SK-N-SH (cell line): ENCODE results near the gene CXCL9. TPM values are rescaled to one million over a fixed set of nuclear protein-coding genes. Genes with fewer than 3 reads are reported as not detected.
"Not testable (repeated sequence)": the region's sequence is repeated elsewhere in the genome, so short reads cannot be mapped to it uniquely, and the experiment has no call there.

Experiments used
- CTCF ChIA-PET: fragments of 300-600, 350-600 bp; formaldehyde crosslinking; extraction: SDS; loops from one replicate; lab custom pipeline; 2021; lab: Yijun Ruan, JAX
- POLR2A ChIA-PET: fragments of 350-600 bp; sonication (Branson Sonifier 250); formaldehyde crosslinking; extraction: SDS; loops from one replicate; lab custom pipeline; 2020; ENCODE audit warnings: antibody characterized with exemption, inconsistent platforms; lab: Yijun Ruan, JAX
- DNase-seq: peaks from one replicate; pipeline ENCODE4 v3.0.0; 2012
- H2AFZ ChIP-seq: fragments of 200-600 bp; sonication (generic); 2 replicates; pipeline ENCODE4 v1.8.1; 2016; ENCODE audit warnings: antibody characterized with exemption, mild to moderate bottlenecking, low read depth
- H3F3A ChIP-seq: fragments of 200-600 bp; sonication (generic); replicated peaks from 2 replicates; pipeline ENCODE3; 2016; ENCODE audit warnings: antibody characterized with exemption, mild to moderate bottlenecking; ENCODE audit not compliant: insufficient read depth
- H3K27ac ChIP-seq, 2 experiments: fragments of 200-500 bp in 1 of 2; fragments of 200-600 bp in 1 of 2; sonication (Bioruptor generic) in 1 of 2; sonication (generic), shearing (Covaris generic) in 1 of 2; 2 replicates each; pipeline versions ENCODE4 v1.5.1 to v1.6.1; 2014 to 2016; ENCODE audit warnings: low read depth in 2 of 2, inconsistent platforms in 1 of 2, low read length in 1 of 2, mild to moderate bottlenecking in 1 of 2, mixed read lengths in 1 of 2
- H3K27me3 ChIP-seq: fragments of 200-600 bp; sonication (generic), shearing (Covaris generic); 2 replicates; pipeline ENCODE4 v1.6.1; 2016; ENCODE audit warnings: mixed run types; ENCODE audit not compliant: insufficient read depth
- H3K36me3 ChIP-seq, 2 experiments: fragments of 200-500 bp in 1 of 2; fragments of 200-600 bp in 1 of 2; sonication (Bioruptor generic) in 1 of 2; sonication (generic) in 1 of 2; replicated peaks in 1 of 2; 2 replicates each; pipeline versions ENCODE3 to v1.5.1; 2014 to 2016; ENCODE audit warnings: low read length in 1 of 2, mild to moderate bottlenecking in 1 of 2; ENCODE audit not compliant: insufficient read depth in 2 of 2, control insufficient read depth in 1 of 2
- H3K4me1 ChIP-seq, 2 experiments: fragments of 200-500 bp in 1 of 2; fragments of 200-600 bp in 1 of 2; sonication (Bioruptor generic) in 1 of 2; sonication (generic), shearing (Covaris generic) in 1 of 2; 2 replicates each; pipeline versions ENCODE4 v1.5.1 to v1.6.1; 2014 to 2016; ENCODE audit warnings: low read depth in 1 of 2, low read length in 1 of 2, mixed run types in 1 of 2; ENCODE audit not compliant: insufficient read depth in 2 of 2, control insufficient read depth in 1 of 2
- H3K4me2 ChIP-seq: fragments of 200-600 bp; sonication (generic), shearing (Covaris generic); 2 replicates; pipeline ENCODE4 v1.6.1; 2017; ENCODE audit warnings: mixed run types
- H3K4me3 ChIP-seq, 2 experiments: fragments of 200-500 bp in 1 of 2; fragments of 200-600 bp in 1 of 2; sonication (Bioruptor generic) in 1 of 2; sonication (generic), shearing (Covaris generic) in 1 of 2; 2 replicates each; pipeline versions ENCODE4 v1.5.1 to v1.8.1; 2014 to 2016; ENCODE audit warnings: low read depth in 2 of 2, inconsistent platforms in 1 of 2, low read length in 1 of 2, mild to moderate bottlenecking in 1 of 2, mixed read lengths in 1 of 2, moderate library complexity in 1 of 2
- H3K79me2 ChIP-seq: fragments of 200-600 bp; sonication (generic); 2 replicates; pipeline ENCODE4 v1.8.1; 2017; ENCODE audit warnings: mild to moderate bottlenecking; ENCODE audit not compliant: insufficient read depth
- H3K9ac ChIP-seq: fragments of 200-600 bp; sonication (generic); 2 replicates; pipeline ENCODE4 v1.6.1; 2017; ENCODE audit warnings: mixed run types
- H3K9me2 ChIP-seq: fragments of 200-600 bp; sonication (generic); 2 replicates; pipeline ENCODE4 v1.6.1; 2017; ENCODE audit warnings: mixed run types
- H3K9me3 ChIP-seq: fragments of 200-600 bp; sonication (generic); 2 replicates; pipeline ENCODE4 v1.6.1; 2017; ENCODE audit warnings: mixed run types, mild to moderate bottlenecking, moderate library complexity
- H4K20me1 ChIP-seq: fragments of 200-600 bp; sonication (generic); 2 replicates; pipeline ENCODE4 v1.6.1; 2017; ENCODE audit warnings: mild to moderate bottlenecking, mixed run types; ENCODE audit not compliant: insufficient read depth
- JUND ChIP-seq: IDR thresholded peaks from 2 replicates; pipeline ENCODE4 v1.4.0; 2012
- POLR2AphosphoS5 ChIP-seq: IDR thresholded peaks from 2 replicates; pipeline ENCODE4 v1.6.1; 2012; ENCODE audit warnings: low read depth, low read length
- SIN3A ChIP-seq: IDR thresholded peaks from 2 replicates; pipeline ENCODE4 v1.6.1; 2012; ENCODE audit warnings: low read depth, mild to moderate bottlenecking, low read length, moderate library complexity, borderline replicate concordance
- WGBS: methylation state at CpG from one replicate; pipeline ENCODE4 v1.1.6; 2017; ENCODE audit warnings: low lambda C conversion rate; 5-methylcytosine and 5-hydroxymethylcytosine counted together
- polyA plus RNA-seq, 3 experiments: library from polyadenylated mRNA; depleted of rRNA; stranded (reverse); fragments of >200 nt; gene quantifications; 2 replicates each; pipeline ENCODE4 v1.2.3, GENCODE V29; 2012
- TF ChIP-seq, protein P1 (sequence below): IDR thresholded peaks from 2 replicates; pipeline ENCODE4 v1.4.0; 2012; ENCODE audit warnings: low read depth

The CXCL9 gene
- polyA plus RNA-seq, 1 of the 3 experiments (the other 2 are of a cell fraction): not detected

- CTCF ChIA-PET: interaction anchor here (0.9 to 2.1 kb wide), 5 partner anchors 13 to 138 kb away, joined by 3 to 11 read pairs (median 5); no protein-coding TSS in a partner anchor
- 35% methylated on average over 4 of the region's 4 CpGs for WGBS
- Histone ChIP-seq H4K20me1 (no peaks in the 10 kb centered on the region), H3K4me1 (no peaks in the 10 kb centered on the region), H3K27ac (no peak overlapping the region), H3K36me3 (no peaks in the 10 kb centered on the region), H3F3A (no peaks in the 10 kb centered on the region), H3K9me3 (no peaks in the 10 kb centered on the region), H3K9me2 (no peaks in the 10 kb centered on the region), H3K27me3 (peaks cover 8% of the 10 kb centered on the region; the same call in 1 of the 2 replicates), H3K4me2 (no peak overlapping the region), H2AFZ (no peak overlapping the region), H3K9ac (no peak overlapping the region), H3K79me2 (no peaks in the 10 kb centered on the region), H3K4me3 (no peak overlapping the region)
- TF ChIP-seq POLR2AphosphoS5 (no peak), SIN3A (no peak), JUND (no peak)
- TF ChIP-seq, protein P1, sequence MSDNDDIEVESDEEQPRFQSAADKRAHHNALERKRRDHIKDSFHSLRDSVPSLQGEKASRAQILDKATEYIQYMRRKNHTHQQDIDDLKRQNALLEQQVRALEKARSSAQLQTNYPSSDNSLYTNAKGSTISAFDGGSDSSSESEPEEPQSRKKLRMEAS: no peak
- no peak for DNase-seq
- POLR2A ChIA-PET: no interaction called here
These were observed 46.4 kb upstream of the CXCL9 start for GRCh38 chr4:76053730-76054129.

DNA sequence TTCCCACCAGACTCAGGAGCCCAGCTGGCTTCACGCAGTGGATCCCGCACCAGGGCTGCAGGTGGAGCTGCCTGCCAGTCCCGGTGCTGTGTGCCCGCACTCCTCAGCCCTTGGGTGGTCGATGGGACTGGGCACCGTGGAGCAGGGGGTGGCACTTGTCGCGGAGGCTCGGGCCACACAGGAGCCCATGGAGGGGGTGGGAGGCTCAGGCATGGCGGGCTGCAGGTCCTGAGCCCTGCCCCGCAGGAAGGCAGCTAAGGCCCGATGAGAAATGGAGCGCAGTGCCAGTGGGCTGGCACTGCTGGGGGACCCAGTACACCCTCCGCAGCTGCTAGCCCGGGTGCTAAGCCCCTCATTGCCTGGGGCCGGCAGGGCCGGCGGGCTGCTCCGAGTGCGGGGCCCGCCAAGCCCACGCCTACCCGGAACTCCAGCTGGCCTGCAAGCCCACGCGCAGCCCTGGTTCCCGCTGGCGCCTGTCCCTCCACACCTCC is 43.3 kb upstream of the CXCL9 start:
- H3K79me2 ChIP-seq, H3F3A ChIP-seq, H3K36me3 ChIP-seq, H3K27me3 ChIP-seq, POLR2A ChIA-PET, H2AFZ ChIP-seq, H3K4me3 ChIP-seq, H3K9ac ChIP-seq, H3K9me2 ChIP-seq, DNase-seq, H3K9me3 ChIP-seq, H3K4me1 ChIP-seq, H4K20me1 ChIP-seq, H3K4me2 ChIP-seq, H3K27ac ChIP-seq: not testable (repeated sequence)
- 74% methylated on average over 7 of the region's 27 CpGs for WGBS
- CTCF ChIA-PET: interaction anchor here (1.4 kb wide), 1 partner anchor 55 kb away, joined by 5 read pairs; no protein-coding TSS in a partner anchor

DNA sequence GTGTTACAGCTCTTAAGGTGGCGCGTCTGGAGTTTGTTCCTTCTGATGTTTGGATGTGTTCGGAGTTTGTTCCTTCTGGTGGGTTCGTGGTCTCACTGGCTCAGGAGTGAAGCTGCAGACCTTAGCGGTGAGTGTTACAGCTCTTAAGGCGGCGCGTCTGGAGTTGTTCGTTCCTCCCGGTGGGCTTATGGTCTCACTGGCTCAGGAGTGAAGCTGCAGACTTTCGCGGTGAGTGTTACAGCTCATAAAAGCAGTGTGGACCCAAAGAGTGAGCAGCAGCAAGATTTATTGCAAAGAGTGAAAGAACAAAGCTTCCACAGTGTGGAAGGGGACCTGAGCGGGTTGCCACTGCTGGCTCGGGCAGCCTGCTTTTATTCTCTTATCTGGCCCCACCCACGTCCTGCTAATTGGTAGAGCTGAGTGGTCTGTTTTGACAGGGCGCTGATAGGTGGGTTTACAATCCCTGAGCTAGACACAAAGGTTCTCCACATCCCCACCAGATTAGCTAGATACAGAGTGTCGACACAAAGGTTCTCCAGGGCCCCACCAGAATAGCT is 42.6 kb upstream of the CXCL9 start:
- WGBS: 81% methylated on average over 10 of the region's 17 CpGs
- H3K9ac ChIP-seq, H4K20me1 ChIP-seq, DNase-seq, H3K4me1 ChIP-seq, H3K9me3 ChIP-seq, H3K9me2 ChIP-seq, H3K27ac ChIP-seq, H3K36me3 ChIP-seq, H3K27me3 ChIP-seq, H2AFZ ChIP-seq, H3K79me2 ChIP-seq, H3F3A ChIP-seq, H3K4me2 ChIP-seq, H3K4me3 ChIP-seq, POLR2A ChIA-PET: not testable (repeated sequence)
- CTCF ChIA-PET: interaction anchor here (1.0 kb wide), 1 partner anchor 10 kb away, joined by 3 read pairs; no protein-coding TSS in a partner anchor

DNA sequence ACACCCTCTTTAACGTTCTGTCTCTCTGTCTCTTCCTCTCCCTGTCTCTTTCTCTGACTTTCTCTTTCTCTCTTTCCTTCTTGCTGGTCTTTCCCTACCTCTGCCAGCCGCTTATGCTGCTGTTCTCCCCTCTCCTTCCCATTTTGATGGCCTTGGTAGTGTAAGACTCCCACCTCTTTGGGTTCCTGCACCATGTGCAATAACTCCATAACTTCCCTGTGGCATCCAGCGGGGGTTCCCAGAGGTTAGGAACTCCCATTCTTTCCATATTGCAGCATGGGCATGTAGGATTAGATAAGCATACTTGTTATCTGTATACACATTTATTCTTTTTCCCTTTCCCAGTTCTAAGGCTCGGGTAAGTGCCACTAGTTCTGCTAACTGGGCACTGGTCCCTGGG is 37.4 kb upstream of the CXCL9 start:
- H3F3A ChIP-seq, H3K4me2 ChIP-seq, H3K4me3 ChIP-seq, H4K20me1 ChIP-seq, H3K79me2 ChIP-seq, H3K27me3 ChIP-seq, H3K9ac ChIP-seq, H3K9me2 ChIP-seq, POLR2A ChIA-PET, CTCF ChIA-PET, H3K9me3 ChIP-seq, H3K4me1 ChIP-seq, H3K36me3 ChIP-seq, DNase-seq, H2AFZ ChIP-seq, H3K27ac ChIP-seq: not testable (repeated sequence)
- 26% methylated on average over 4 of the region's 4 CpGs for WGBS

DNA sequence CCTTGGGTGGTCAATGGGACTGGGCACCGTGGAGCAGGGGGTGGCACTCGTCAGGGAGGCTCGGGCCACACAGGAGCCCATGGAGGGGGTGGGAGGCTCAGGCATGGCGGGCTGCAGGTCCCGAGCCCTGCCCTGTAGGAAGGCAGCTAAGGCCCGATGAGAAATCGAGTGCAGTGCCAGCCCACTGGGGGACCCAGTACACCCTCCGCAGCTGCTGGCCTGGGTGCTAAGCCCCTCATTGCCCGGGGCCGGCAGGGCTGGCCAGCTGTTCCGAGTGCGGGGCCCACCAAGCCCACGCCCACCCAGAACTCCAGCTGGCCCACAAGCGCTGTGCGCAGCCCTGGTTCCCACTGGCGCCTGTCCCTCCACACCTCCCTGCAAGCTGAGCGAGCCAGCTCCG is 36.0 kb upstream of the CXCL9 start:
- H3K27me3 ChIP-seq, CTCF ChIA-PET, H3K9me3 ChIP-seq, H3K4me2 ChIP-seq, H3K4me1 ChIP-seq, H3K9ac ChIP-seq, H3F3A ChIP-seq, H3K27ac ChIP-seq, DNase-seq, H3K9me2 ChIP-seq, H3K36me3 ChIP-seq, H3K4me3 ChIP-seq, POLR2A ChIA-PET, H4K20me1 ChIP-seq, H3K79me2 ChIP-seq, H2AFZ ChIP-seq: not testable (repeated sequence)
- WGBS: 92% methylated on average over 5 of the region's 18 CpGs
